ENCODE data around the gene KRT9.
A peak's percentile ranks its signal among the peaks of the same experiment; 100 is the strongest.

Gene KRT9

GRCh38 chr17:41551365-41551764 lies 20.5 kb downstream of the KRT9 start:
- H3K9me3 ChIP-seq (ENCODE audit: low read length) = no peaks in the 10 kb centered on the region
- no peaks in the 10 kb centered on the region for H4K20me1 ChIP-seq (ENCODE audit: insufficient read depth, low read length)
- H3F3A ChIP-seq (ENCODE audit: insufficient read depth, low read length) = no peaks in the 10 kb centered on the region
- no peaks in the 10 kb centered on the region for H3K79me2 ChIP-seq (ENCODE audit: insufficient read depth, low read length)
- no peak overlapping the region for H3K27ac ChIP-seq (ENCODE audit: low read depth, low read length, poor library complexity, severe bottlenecking)
- no peaks in the 10 kb centered on the region for H3K9me2 ChIP-seq (ENCODE audit: low read depth, low read length)
- no peak overlapping the region for H3K9ac ChIP-seq (ENCODE audit: low read length)
- H3K4me3 ChIP-seq (ENCODE audit: low read depth, low read length, poor library complexity, severe bottlenecking) = no peak overlapping the region
- H3K36me3 ChIP-seq (ENCODE audit: insufficient read depth, low read length) = no peaks in the 10 kb centered on the region
- no peak overlapping the region for H3K4me2 ChIP-seq (ENCODE audit: low read length)
- no peak overlapping the region for H2AFZ ChIP-seq (ENCODE audit: low read length)
- H3K4me1 ChIP-seq (ENCODE audit: insufficient read depth, low read length, severe bottlenecking) = no peaks in the 10 kb centered on the region
- TF ChIP-seq CTCF (IDR thresholded peaks at IDR 0.05; ENCODE audit: low read length) (no peak), EZH2 (IDR thresholded peaks at IDR 0.05; ENCODE audit: borderline replicate concordance, low read length) (no peak)
- 0 out of 2 replicates have a peak, but pooled peaks cover 6% of the 10 kb centered on the region for H3K27me3 ChIP-seq (ENCODE audit: insufficient read depth, low read length)

- no peaks in the 10 kb centered on the region for H3K9me2 ChIP-seq (ENCODE audit: low read depth, low read length)
- H3K9ac ChIP-seq (ENCODE audit: low read length) = no peak overlapping the region
- no peak overlapping the region for H3K4me2 ChIP-seq (ENCODE audit: low read length)
These were observed 22.2 kb downstream of the KRT9 start for GRCh38 chr17:41549596-41550039.

DNA sequence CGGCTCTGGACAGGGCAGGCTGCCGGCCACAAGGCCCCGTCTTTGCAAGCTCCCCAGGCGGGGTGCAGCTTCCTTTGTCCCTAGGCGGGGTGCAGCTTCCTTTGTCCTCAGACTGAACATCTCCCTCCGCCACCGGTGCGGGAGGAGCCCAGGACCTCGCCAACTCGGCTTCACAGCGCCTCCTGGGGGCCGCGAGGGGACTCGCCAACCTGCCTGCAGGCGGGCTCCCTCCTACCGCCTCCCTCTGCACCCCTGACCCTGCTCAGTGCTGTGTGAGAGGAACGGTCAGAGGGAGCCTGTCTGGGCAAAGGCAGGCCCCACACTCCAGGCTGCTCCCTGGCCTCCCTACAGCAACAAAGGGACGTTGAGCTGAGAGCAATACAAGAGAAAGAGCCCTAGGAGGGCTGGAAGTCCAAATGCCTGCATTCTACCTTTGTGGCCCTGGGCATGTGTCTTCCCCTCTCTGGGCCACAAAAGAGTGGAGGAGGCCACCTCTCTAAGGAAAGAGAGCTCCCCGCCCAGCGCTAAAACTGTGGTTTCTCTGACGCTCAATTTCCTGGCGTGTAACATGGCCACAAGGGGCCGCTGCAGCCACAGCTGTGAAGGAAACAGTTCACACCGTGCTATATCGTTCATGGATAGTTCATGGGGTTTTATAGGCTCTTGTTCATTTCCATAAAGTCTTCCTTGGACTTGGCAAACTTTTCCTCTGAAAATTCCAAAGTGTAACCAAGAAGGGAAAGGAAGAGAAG lies 22.8 kb downstream of the KRT9 start:
- H3K9me2 ChIP-seq (ENCODE audit: low read depth, low read length) = no peaks in the 10 kb centered on the region
- no peaks in the 10 kb centered on the region for H3K36me3 ChIP-seq (ENCODE audit: insufficient read depth, low read length)
- no peaks in the 10 kb centered on the region for H3K9me3 ChIP-seq (ENCODE audit: low read length)
- H3K4me2 ChIP-seq (ENCODE audit: low read length) = no peak overlapping the region
- no peak overlapping the region for H2AFZ ChIP-seq (ENCODE audit: low read length)
- H3K27ac ChIP-seq (ENCODE audit: low read depth, low read length, poor library complexity, severe bottlenecking) = no peak overlapping the region
- 0 out of 2 replicates have a peak, but pooled peaks cover 6% of the 10 kb centered on the region for H3K27me3 ChIP-seq (ENCODE audit: insufficient read depth, low read length)
- no peaks in the 10 kb centered on the region for H4K20me1 ChIP-seq (ENCODE audit: insufficient read depth, low read length)
- H3F3A ChIP-seq (ENCODE audit: insufficient read depth, low read length) = no peaks in the 10 kb centered on the region
- peak; percentile 97 for TF ChIP-seq CTCF (IDR thresholded peaks at IDR 0.05; ENCODE audit: low read length)
- no peak for TF ChIP-seq EZH2 (IDR thresholded peaks at IDR 0.05; ENCODE audit: borderline replicate concordance, low read length)
- no peak overlapping the region for H3K4me3 ChIP-seq (ENCODE audit: low read depth, low read length, poor library complexity, severe bottlenecking)
- H3K9ac ChIP-seq (ENCODE audit: low read length) = no peak overlapping the region
- H3K79me2 ChIP-seq (ENCODE audit: insufficient read depth, low read length) = no peaks in the 10 kb centered on the region
- H3K4me1 ChIP-seq (ENCODE audit: insufficient read depth, low read length, severe bottlenecking) = no peaks in the 10 kb centered on the region

More at GRCh38 chr17:41549596-41550039, 22.2 kb downstream of the KRT9 start:
- no peak overlapping the region for H3K27ac ChIP-seq (ENCODE audit: low read depth, low read length, poor library complexity, severe bottlenecking)
- H2AFZ ChIP-seq (ENCODE audit: low read length) = no peak overlapping the region
- no peak for TF ChIP-seq CTCF (IDR thresholded peaks at IDR 0.05; ENCODE audit: low read length)
- TF ChIP-seq EZH2 (IDR thresholded peaks at IDR 0.05; ENCODE audit: borderline replicate concordance, low read length) = no peak
- H3K4me1 ChIP-seq (ENCODE audit: insufficient read depth, low read length, severe bottlenecking) = no peaks in the 10 kb centered on the region
- H3K27me3 ChIP-seq (ENCODE audit: insufficient read depth, low read length) = 0 out of 2 replicates have a peak, but pooled peaks cover 6% of the 10 kb centered on the region
- no peaks in the 10 kb centered on the region for H3K79me2 ChIP-seq (ENCODE audit: insufficient read depth, low read length)
- H4K20me1 ChIP-seq (ENCODE audit: insufficient read depth, low read length) = no peaks in the 10 kb centered on the region
- H3K9me3 ChIP-seq (ENCODE audit: low read length) = no peaks in the 10 kb centered on the region
- H3F3A ChIP-seq (ENCODE audit: insufficient read depth, low read length) = no peaks in the 10 kb centered on the region
- H3K36me3 ChIP-seq (ENCODE audit: insufficient read depth, low read length) = no peaks in the 10 kb centered on the region
- H3K4me3 ChIP-seq (ENCODE audit: low read depth, low read length, poor library complexity, severe bottlenecking) = no peak overlapping the region
